ENCODE results near the gene TNNI3K. TPM values are rescaled to one million over a fixed set of nuclear protein-coding genes. Genes with fewer than 3 reads are reported as not detected.

TNNI3K gene
- total RNA-seq, 1 donor from 2014 or later: not detected

DNA sequence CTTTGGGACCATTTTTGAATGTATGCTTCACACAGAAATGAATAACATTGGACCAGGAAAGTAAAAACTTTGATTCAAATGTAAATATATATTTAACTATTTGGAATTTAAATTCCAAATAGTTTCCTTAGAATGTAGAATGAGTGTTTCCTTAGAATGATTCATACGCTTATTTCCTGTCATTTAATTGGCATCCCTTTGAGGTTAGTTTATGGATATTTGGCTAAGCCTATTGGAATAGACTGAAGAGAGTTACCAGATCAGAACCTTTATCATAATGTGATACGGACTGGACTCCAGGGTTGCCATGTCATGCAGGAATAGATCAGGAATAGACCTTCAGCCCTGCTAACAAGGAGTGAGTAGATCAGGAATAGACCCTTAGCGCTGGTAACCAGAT, 133.1 kb downstream of the TNNI3K start:
- H3K4me1 Mint-ChIP-seq (ENCODE audit: low read depth, unreplicated experiment): no peaks in the 10 kb centered on the region
- no peaks in the 10 kb centered on the region for H3K27me3 Mint-ChIP-seq (ENCODE audit: unreplicated experiment)
- H3K27ac Mint-ChIP-seq (ENCODE audit: unreplicated experiment): no peak overlapping the region
- H3K4me3 Mint-ChIP-seq (ENCODE audit: unreplicated experiment): no peak overlapping the region
- H3K9me3 Mint-ChIP-seq (ENCODE audit: unreplicated experiment): no peaks in the 10 kb centered on the region
- no peaks in the 10 kb centered on the region for H3K36me3 Mint-ChIP-seq (ENCODE audit: unreplicated experiment)
- TF ChIP-seq, protein P1, sequence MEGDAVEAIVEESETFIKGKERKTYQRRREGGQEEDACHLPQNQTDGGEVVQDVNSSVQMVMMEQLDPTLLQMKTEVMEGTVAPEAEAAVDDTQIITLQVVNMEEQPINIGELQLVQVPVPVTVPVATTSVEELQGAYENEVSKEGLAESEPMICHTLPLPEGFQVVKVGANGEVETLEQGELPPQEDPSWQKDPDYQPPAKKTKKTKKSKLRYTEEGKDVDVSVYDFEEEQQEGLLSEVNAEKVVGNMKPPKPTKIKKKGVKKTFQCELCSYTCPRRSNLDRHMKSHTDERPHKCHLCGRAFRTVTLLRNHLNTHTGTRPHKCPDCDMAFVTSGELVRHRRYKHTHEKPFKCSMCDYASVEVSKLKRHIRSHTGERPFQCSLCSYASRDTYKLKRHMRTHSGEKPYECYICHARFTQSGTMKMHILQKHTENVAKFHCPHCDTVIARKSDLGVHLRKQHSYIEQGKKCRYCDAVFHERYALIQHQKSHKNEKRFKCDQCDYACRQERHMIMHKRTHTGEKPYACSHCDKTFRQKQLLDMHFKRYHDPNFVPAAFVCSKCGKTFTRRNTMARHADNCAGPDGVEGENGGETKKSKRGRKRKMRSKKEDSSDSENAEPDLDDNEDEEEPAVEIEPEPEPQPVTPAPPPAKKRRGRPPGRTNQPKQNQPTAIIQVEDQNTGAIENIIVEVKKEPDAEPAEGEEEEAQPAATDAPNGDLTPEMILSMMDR (IDR thresholded peaks at IDR 0.05; ENCODE audit: partially characterized antibody, unreplicated experiment): no peak
- DNase-seq: no peak

- Mint-ChIP-seq H3K27ac (ENCODE audit: unreplicated experiment) (peak overlapping the region; percentile 4), H3K9me3 (ENCODE audit: unreplicated experiment) (no peaks in the 10 kb centered on the region), H3K4me1 (ENCODE audit: low read depth, unreplicated experiment) (peaks cover 5% of the 10 kb centered on the region), H3K27me3 (ENCODE audit: unreplicated experiment) (no peaks in the 10 kb centered on the region), H3K36me3 (ENCODE audit: unreplicated experiment) (no peaks in the 10 kb centered on the region), H3K4me3 (ENCODE audit: unreplicated experiment) (no peak overlapping the region)
- no peak for DNase-seq
- TF ChIP-seq, protein P1 (IDR thresholded peaks at IDR 0.05; ENCODE audit: partially characterized antibody, unreplicated experiment): no peak
Observed at GRCh38 chr1:74375376-74375775, 140.2 kb downstream of the TNNI3K start.

DNA sequence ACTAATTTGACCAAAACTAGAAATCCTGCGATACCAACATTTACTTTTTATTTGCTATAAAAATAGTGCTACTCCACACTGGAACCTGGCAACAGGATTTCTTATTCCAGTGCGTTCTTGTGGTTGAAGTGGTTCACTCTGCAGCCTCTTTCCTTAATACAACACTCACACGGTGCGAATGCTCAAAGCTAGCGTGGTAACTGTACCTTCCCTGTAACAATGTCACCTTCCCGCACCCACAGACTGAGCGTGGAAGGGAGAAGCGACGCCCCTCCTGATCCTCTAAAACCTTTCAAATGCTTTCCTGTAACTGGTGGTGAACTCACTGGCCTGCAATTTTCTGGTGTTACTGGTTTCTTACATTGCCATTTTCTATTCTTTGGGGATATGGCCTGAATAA, 145.1 kb downstream of the TNNI3K start:
- no peak overlapping the region for H3K27ac Mint-ChIP-seq (ENCODE audit: unreplicated experiment)
- peaks cover 2% of the 10 kb centered on the region for H3K4me1 Mint-ChIP-seq (ENCODE audit: low read depth, unreplicated experiment)
- H3K9me3 Mint-ChIP-seq (ENCODE audit: unreplicated experiment): peaks cover 2% of the 10 kb centered on the region
- no peak overlapping the region for H3K4me3 Mint-ChIP-seq (ENCODE audit: unreplicated experiment)
- no peaks in the 10 kb centered on the region for H3K36me3 Mint-ChIP-seq (ENCODE audit: unreplicated experiment)
- TF ChIP-seq, protein P1 (IDR thresholded peaks at IDR 0.05; ENCODE audit: partially characterized antibody, unreplicated experiment): no peak
- no peaks in the 10 kb centered on the region for H3K27me3 Mint-ChIP-seq (ENCODE audit: unreplicated experiment)
- no peak for DNase-seq

- Mint-ChIP-seq H3K4me1 (ENCODE audit: low read depth, unreplicated experiment) (no peaks in the 10 kb centered on the region), H3K4me3 (ENCODE audit: unreplicated experiment) (no peak overlapping the region), H3K36me3 (ENCODE audit: unreplicated experiment) (no peaks in the 10 kb centered on the region), H3K27me3 (ENCODE audit: unreplicated experiment) (no peaks in the 10 kb centered on the region), H3K27ac (ENCODE audit: unreplicated experiment) (no peak overlapping the region), H3K9me3 (ENCODE audit: unreplicated experiment) (peaks cover 2% of the 10 kb centered on the region)
- TF ChIP-seq, protein P1 (IDR thresholded peaks at IDR 0.05; ENCODE audit: partially characterized antibody, unreplicated experiment): no peak
- DNase-seq: no peak
Observed at GRCh38 chr1:74388855-74389254, 153.7 kb downstream of the TNNI3K start.

DNA sequence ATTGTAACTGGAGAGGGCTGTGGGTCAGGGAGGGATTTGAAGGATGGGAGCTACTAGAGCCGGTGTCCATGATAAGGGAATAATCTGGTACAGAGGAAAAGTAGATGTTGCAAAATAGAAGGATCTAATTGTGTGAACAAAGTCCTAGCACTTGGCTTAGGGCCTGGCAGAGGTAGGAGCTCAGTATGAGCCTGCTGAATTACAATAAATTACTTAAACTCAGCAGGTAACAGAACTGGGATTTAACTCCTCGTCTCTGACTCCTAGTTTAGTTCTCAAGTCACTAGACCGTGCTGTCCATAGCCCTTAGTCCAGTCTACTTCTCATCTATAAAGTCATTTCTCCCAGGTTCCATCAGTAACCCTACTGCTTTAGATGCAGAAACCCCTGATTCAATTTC, 157.0 kb downstream of the TNNI3K start:
- H3K36me3 Mint-ChIP-seq (ENCODE audit: unreplicated experiment): no peaks in the 10 kb centered on the region
- H3K9me3 Mint-ChIP-seq (ENCODE audit: unreplicated experiment): peaks cover 2% of the 10 kb centered on the region
- no peak for DNase-seq
- TF ChIP-seq, protein P1 (IDR thresholded peaks at IDR 0.05; ENCODE audit: partially characterized antibody, unreplicated experiment): no peak
- H3K27me3 Mint-ChIP-seq (ENCODE audit: unreplicated experiment): peaks cover 1% of the 10 kb centered on the region
- H3K4me1 Mint-ChIP-seq (ENCODE audit: low read depth, unreplicated experiment): peaks cover 2% of the 10 kb centered on the region
- no peak overlapping the region for H3K4me3 Mint-ChIP-seq (ENCODE audit: unreplicated experiment)
- no peak overlapping the region for H3K27ac Mint-ChIP-seq (ENCODE audit: unreplicated experiment)
